AG04450 (cell line): ENCODE measurements around the gene MOB1B. TPM values are rescaled to one million over a fixed set of nuclear protein-coding genes. Genes with fewer than 3 reads are reported as not detected.
"Not testable (repeated sequence)": the region's sequence is repeated elsewhere in the genome, so short reads cannot be mapped to it uniquely, and the experiment has no call there.

Experiments
- CTCF ChIA-PET: fragments of 300-600, 350-600 bp; formaldehyde crosslinking; extraction: SDS; loops from one replicate; lab custom pipeline; 2022; ENCODE audit warnings: antibody characterized with exemption, inconsistent platforms; lab: Charles Lee
- POLR2A ChIA-PET: fragments of 350-600 bp; formaldehyde crosslinking; extraction: SDS; loops from one replicate; lab custom pipeline; 2021; ENCODE audit warnings: antibody characterized with exemption, inconsistent platforms; lab: Yijun Ruan, JAX
- DNase-seq: peaks from one replicate; pipeline ENCODE4 v3.0.0-alpha.2; 2011; ENCODE audit warnings: low read depth, low spot score
- H3K27ac ChIP-seq: one replicate; pipeline ENCODE4 v1.5.1; 2012; ENCODE audit warnings: low read depth, low read length, control low read depth
- H3K27me3 ChIP-seq: one replicate; pipeline ENCODE4 v1.6.0; 2012; ENCODE audit warnings: low read length; ENCODE audit not compliant: control insufficient read depth, insufficient read depth
- H3K4me3 ChIP-seq: 2 replicates; pipeline ENCODE4 v1.5.1; 2011; ENCODE audit warnings: mild to moderate bottlenecking, low read depth, low read length, control low read depth
- H3K9me3 ChIP-seq: 2 replicates; pipeline ENCODE4 v1.5.1; 2012; ENCODE audit warnings: low read length; ENCODE audit not compliant: control insufficient read depth, insufficient read depth
- polyA plus RNA-seq: library from polyadenylated mRNA; depleted of rRNA; stranded (reverse); fragments of >200 nt; gene quantifications from 2 replicates; pipeline ENCODE4 v1.2.3, GENCODE V29; 2011
- TF ChIP-seq, protein P1 (sequence below): IDR thresholded peaks from 2 replicates; pipeline ENCODE4 v1.5.1; 2011; ENCODE audit warnings: low read depth, low read length, control low read depth, inconsistent platforms

Gene MOB1B
- polyA plus RNA-seq, 1 experiment, result 21.4 TPM

GRCh38 chr4:70885174-70885573 is 17.0 kb upstream of the MOB1B start:
- Histone ChIP-seq H3K9me3 (no peaks in the 10 kb centered on the region), H3K27me3 (no peaks in the 10 kb centered on the region), H3K27ac (no peak overlapping the region), H3K4me3 (no peak overlapping the region)
- DNase-seq, result no peak
- TF ChIP-seq, protein P1, sequence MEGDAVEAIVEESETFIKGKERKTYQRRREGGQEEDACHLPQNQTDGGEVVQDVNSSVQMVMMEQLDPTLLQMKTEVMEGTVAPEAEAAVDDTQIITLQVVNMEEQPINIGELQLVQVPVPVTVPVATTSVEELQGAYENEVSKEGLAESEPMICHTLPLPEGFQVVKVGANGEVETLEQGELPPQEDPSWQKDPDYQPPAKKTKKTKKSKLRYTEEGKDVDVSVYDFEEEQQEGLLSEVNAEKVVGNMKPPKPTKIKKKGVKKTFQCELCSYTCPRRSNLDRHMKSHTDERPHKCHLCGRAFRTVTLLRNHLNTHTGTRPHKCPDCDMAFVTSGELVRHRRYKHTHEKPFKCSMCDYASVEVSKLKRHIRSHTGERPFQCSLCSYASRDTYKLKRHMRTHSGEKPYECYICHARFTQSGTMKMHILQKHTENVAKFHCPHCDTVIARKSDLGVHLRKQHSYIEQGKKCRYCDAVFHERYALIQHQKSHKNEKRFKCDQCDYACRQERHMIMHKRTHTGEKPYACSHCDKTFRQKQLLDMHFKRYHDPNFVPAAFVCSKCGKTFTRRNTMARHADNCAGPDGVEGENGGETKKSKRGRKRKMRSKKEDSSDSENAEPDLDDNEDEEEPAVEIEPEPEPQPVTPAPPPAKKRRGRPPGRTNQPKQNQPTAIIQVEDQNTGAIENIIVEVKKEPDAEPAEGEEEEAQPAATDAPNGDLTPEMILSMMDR, result no peak
- POLR2A ChIA-PET, result interaction anchor here (1.2 kb wide), 1 partner anchor 39 kb away, joined by 3 read pairs; no protein-coding TSS in a partner anchor
- CTCF ChIA-PET, result interaction anchor here (0.7 to 1.7 kb wide), 2 partner anchors 17 to 827 kb away, joined by 5 to 6 read pairs; partner anchors contain the start of gene MOB1B

DNA sequence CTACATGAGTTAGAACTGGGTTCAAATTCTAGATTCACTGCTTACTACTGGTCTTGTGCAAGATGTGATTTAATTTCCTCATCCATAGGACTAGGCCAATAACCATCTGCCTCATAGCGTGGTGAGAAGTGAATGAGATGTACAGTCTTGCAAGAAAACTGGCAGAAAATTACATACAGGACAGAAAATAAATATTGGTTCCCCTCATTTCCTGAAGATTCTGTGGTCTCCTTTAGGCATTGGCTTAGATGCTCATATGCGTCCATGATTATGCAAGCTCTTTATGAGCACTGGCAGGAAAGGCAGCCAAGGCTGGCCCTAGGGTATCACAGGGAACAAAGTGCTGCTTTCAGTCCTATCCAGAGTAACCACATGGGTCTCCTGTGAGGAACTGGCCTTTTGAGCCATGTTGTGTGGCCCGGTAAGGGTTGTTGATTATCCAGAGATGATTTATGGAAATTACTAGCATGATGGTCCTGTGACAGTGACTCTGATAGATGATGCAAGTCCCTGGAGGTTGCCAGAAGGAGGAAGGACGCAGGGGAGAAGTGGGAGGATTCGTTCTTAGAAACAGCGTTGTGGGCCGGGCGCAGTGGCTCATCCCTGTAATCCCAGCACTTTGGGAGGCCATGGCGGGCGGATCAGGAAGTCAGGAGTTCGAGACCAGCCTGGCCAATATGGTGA is 9.9 kb upstream of the MOB1B start:
- H3K27me3 ChIP-seq, result no peaks in the 10 kb centered on the region
- ChIA-PET POLR2A (no interaction called here), CTCF (no interaction called here)
- DNase-seq, result no peak
- no peak overlapping the region for H3K4me3 ChIP-seq
- TF ChIP-seq, protein P1, result no peak
- no peak overlapping the region for H3K27ac ChIP-seq
- no peaks in the 10 kb centered on the region; the same call in 1 of the 2 replicates for H3K9me3 ChIP-seq

GRCh38 chr4:70893790-70894189 is 8.4 kb upstream of the MOB1B start:
- H3K9me3 ChIP-seq, result no peaks in the 10 kb centered on the region; the same call in 1 of the 2 replicates
- H3K27ac ChIP-seq, result no peak overlapping the region
- POLR2A ChIA-PET, result interaction anchor here (0.7 kb wide), 1 partner anchor 55 kb away, joined by 3 read pairs; no protein-coding TSS in a partner anchor
- CTCF ChIA-PET, result interaction anchor here (0.7 kb wide), 1 partner anchor 46 kb away, joined by 3 read pairs; no protein-coding TSS in a partner anchor
- TF ChIP-seq, protein P1, result no peak
- no peak for DNase-seq
- H3K4me3 ChIP-seq, result no peak overlapping the region
- no peaks in the 10 kb centered on the region for H3K27me3 ChIP-seq

- H3K27ac ChIP-seq, result no peak overlapping the region
- TF ChIP-seq, protein P1, result no peak
- no peak for DNase-seq
- POLR2A ChIA-PET, result no interaction called here
- no peaks in the 10 kb centered on the region; the same call in 1 of the 2 replicates for H3K9me3 ChIP-seq
- H3K27me3 ChIP-seq, result no peaks in the 10 kb centered on the region
- CTCF ChIA-PET, result no interaction called here
- no peak overlapping the region for H3K4me3 ChIP-seq
Measured at GRCh38 chr4:70895405-70895804, 6.8 kb upstream of the MOB1B start.

GRCh38 chr4:70895811-70896491 is 6.2 kb upstream of the MOB1B start:
- Histone ChIP-seq H3K9me3 (no peaks in the 10 kb centered on the region; the same call in 1 of the 2 replicates), H3K4me3 (no peak overlapping the region), H3K27ac (no peak overlapping the region), H3K27me3 (no peaks in the 10 kb centered on the region)
- TF ChIP-seq, protein P1, result no peak
- ChIA-PET POLR2A (no interaction called here), CTCF (no interaction called here)
- DNase-seq, result no peak

GRCh38 chr4:70898581-70898980 is 3.6 kb upstream of the MOB1B start:
- H3K4me3 ChIP-seq, POLR2A ChIA-PET, H3K27ac ChIP-seq, CTCF ChIA-PET, H3K27me3 ChIP-seq, H3K9me3 ChIP-seq, DNase-seq: not testable (repeated sequence)
